Fibroblast of pulmonary artery (primary cell): Measurements from ENCODE around the gene HSDL1.

Experiments
- DNase-seq: peaks from one replicate; pipeline ENCODE4 v3.0.0-alpha.2; 2010; ENCODE audit warnings: low read depth
- H3K4me3 ChIP-seq: replicated peaks from 2 replicates; pipeline ENCODE4 v1.5.1; 2011; ENCODE audit warnings: low read depth, mild to moderate bottlenecking, control low read depth, low read length, moderate library complexity
- TF ChIP-seq, protein P1 (sequence below): IDR thresholded peaks from 2 replicates; pipeline ENCODE4 v1.5.1; 2011; ENCODE audit warnings: mild to moderate bottlenecking, control low read depth, low read length, inconsistent platforms; ENCODE audit errors: missing control alignments

HSDL1 gene

DNA sequence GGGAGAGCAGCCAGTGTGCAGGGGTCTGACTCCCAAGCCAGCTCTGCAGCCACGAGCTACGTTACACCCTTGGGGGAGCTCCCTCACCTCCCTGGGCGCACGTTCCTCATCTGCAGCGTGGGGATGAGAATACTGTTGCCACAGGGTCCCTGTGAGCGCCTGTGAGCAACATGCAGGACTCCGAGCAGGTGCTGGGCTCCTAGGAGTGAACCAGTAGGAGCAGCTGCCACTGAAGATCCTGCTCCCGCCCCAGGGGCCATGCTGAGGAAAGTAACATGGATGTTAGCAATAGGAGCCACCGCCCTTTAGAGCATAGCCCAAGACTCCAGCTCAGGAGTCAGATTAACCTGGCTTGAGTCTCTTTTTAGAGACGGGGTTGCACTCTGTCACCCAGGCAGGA is 16.1 kb upstream of the HSDL1 start:
- no peak overlapping the region for H3K4me3 ChIP-seq
- TF ChIP-seq, protein P1, sequence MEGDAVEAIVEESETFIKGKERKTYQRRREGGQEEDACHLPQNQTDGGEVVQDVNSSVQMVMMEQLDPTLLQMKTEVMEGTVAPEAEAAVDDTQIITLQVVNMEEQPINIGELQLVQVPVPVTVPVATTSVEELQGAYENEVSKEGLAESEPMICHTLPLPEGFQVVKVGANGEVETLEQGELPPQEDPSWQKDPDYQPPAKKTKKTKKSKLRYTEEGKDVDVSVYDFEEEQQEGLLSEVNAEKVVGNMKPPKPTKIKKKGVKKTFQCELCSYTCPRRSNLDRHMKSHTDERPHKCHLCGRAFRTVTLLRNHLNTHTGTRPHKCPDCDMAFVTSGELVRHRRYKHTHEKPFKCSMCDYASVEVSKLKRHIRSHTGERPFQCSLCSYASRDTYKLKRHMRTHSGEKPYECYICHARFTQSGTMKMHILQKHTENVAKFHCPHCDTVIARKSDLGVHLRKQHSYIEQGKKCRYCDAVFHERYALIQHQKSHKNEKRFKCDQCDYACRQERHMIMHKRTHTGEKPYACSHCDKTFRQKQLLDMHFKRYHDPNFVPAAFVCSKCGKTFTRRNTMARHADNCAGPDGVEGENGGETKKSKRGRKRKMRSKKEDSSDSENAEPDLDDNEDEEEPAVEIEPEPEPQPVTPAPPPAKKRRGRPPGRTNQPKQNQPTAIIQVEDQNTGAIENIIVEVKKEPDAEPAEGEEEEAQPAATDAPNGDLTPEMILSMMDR, result no peak
- no peak for DNase-seq

DNA sequence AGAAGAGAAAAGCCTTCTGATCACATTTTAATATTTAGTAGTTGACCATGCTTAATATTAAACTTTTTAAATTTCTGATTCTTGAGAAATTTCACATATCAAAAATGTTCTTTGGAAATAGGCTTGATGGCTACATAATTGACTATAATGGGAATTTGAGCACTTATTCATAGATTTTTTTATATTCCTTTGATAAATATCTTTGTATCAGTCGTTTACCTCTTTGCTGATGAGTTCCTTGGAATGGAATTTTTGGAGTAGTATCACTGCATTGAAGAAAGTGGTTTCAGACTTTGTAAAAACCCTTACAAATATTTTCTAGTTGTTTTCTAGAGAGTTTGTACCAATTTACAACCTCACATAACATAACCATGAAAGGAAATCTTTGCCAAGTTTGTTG is 14.8 kb upstream of the HSDL1 start:
- TF ChIP-seq, protein P1, result no peak
- DNase-seq, result no peak

DNA sequence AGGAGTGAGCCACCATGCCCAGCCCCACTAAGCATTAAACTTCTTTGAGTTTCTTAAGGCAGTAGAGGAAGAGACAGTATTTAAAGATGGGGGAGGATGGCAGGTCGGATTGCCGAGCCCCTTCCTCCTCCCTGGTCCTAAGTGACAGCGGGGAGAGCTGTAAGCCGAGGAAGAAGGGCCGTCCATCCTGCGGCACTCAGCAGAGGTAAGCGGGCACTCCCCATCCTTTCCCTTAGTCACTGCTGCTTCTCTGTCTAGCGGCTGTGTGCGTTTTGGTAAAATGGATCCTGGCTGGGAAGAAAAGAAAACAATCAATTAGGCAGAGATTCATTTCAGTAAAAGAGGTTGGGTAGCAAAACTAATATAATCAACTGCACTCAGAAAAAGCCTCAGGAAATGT is 14.0 kb upstream of the HSDL1 start:
- H3K4me3 ChIP-seq, result no peak overlapping the region
- DNase-seq, result no peak
- TF ChIP-seq, protein P1, result no peak

More for the DNA sequence above, 14.8 kb upstream of the HSDL1 start:
- H3K4me3 ChIP-seq, result no peak overlapping the region

DNA sequence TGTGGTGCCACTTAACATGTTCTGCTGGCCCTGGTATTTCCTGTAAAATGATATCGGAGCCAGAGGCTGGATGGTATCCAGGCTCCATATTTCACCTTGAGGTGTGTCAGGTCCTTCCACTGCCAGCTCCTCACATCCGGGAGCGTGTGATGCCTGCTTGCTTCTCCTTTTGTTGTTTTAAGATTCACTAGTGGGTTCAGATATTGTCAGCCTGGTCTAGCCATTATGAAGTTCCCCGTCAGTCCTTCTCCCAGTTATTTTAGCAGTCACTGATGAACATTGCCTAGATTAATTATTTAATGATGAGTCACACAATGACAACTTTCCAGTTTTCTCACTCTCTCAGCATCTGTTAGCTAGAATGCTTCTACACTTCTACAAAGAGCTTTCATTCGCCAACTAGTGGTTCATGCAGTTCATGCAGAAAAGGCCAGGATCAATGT is 11.4 kb upstream of the HSDL1 start:
- TF ChIP-seq, protein P1, result peak; percentile 10
- no peak for DNase-seq

DNA sequence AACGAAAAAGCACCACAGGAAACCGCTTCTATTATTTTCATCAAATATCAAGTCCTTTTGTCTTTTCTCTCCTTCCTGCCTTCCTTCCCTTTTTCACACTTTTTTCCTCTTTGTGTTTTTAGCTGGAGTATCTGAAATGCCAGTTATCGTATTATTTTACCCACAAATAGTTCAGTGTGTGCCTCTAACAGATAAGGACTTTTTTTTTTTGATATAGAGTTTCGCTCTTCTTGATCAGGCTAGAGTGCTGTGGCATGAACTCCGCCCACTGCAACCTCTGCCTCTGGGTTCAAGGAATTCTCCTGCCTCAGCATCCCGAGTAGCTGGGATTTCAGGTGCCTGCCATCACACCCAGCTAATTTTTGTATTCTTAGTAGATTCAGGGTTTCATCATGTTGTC is 10.8 kb upstream of the HSDL1 start:
- H3K4me3 ChIP-seq, result no peak overlapping the region
- DNase-seq, result no peak
- TF ChIP-seq, protein P1, result no peak

More for the DNA sequence above, 11.4 kb upstream of the HSDL1 start:
- no peak overlapping the region for H3K4me3 ChIP-seq

DNA sequence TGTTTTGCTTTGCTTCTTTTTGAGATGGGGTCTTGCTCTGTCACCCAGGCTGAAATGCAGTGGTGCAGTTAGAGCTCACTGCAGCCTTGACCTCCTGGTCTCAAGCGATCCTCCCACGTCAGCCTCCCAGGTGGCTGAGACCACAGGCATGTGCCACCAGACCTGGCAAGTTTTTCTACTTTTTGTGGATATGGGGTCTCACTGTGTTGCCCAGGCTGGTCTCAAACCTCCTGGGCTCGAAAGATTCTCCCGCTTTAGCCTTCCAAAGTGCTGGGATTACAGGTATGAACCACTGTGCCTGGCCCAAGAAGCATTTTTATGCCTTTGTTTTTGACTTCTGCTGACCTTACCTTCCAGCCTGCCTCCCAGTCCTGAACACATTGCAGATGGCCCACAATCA is 10.2 kb upstream of the HSDL1 start:
- TF ChIP-seq, protein P1, result no peak
- H3K4me3 ChIP-seq, result no peak overlapping the region
- DNase-seq, result no peak

DNA sequence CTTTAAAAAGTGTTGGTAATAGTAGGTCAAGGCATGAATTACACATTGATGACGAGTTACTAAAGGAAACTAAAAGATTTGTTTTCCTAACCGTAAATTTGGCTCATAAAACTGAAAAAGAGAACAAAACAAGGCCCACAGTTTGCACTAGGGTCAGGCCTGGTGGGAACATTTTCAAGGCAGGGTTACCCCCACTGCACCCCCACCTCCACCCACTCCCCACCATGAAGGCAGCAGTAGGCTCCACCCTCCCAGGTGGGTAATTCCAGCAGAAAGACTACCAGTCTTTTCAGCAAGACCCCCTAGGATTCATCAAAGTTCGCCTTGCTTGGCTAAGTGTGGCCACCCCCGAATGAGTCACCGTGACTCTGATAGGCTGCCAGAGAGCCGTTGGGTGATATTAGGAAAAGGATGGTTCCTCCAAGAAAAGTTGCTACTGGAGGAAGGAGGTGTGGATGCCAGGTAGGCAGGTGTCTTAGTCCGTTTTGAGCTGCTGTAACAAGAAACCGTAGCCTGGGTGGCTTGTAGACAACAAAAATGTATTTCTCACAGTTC is 8.8 kb upstream of the HSDL1 start:
- H3K4me3 ChIP-seq, result no peak overlapping the region
- no peak for DNase-seq
- TF ChIP-seq, protein P1, result no peak
